ENCODE results near the gene MLF1.

The MLF1 gene

GRCh38 chr3:158590223-158590622, 19.2 kb downstream of the MLF1 start:
- DNase-seq: no peak

- DNase-seq: no peak
Measured at GRCh38 chr3:158600787-158601186, 29.8 kb downstream of the MLF1 start.

DNA sequence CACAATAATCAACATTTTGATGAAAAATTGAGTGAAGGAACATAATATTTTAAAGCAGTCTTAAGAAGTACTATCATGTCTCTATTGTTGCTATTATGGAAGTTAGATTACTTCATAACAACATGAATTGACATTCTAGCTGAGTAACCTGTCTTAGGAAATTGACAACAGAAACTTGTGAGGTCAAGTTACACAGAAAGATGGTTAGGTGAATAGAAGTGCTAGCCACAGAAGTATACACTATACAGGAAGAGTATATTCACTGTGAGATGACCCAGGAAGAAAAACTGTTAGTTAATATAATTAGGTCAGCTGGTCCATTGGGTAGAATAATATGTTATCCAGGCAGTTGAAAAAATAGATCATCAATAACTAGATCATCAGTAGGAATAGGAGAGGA, 31.2 kb downstream of the MLF1 start:
- DNase-seq: no peak

DNA sequence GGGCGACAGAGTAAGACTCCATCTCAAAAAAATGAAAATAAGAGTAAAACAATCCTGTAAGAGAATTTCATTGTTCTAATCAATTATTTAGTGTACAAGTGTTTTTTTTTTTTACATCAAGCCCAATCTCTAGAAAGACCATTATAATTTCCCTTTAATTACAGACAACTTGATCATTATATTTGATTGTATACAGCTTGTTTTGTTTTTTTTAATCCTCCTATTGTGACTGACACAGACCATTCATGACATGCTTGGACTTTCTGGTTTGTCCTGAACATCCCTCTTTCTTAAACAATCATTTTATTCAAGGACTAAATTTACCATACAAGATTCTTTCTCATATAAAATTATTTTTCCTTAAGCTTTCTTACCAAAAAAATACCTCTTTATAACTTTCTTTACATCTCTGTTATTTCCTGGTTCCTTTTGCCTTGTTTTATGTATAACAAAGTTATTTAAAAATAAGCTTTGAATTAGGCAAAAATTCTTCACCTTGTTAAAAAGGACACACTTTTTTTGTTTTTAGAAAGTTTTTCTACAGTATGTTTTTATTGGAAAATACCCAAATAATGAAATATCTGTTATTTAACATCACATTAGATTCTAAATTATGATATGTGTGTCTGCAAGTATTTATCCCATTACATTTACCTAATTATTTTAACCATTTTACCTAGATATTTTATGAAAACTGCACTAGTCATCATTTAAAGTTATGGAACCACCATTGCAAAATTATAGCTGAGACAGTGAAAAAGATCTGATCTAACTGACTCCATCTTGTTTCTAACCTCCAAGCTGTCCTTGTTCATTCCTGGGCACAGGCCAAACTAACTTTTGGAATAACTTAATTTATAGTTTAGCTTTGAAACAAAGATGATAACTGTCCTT, 47.2 kb downstream of the MLF1 start:
- DNase-seq: no peak

- DNase-seq: no peak
Measured at GRCh38 chr3:158625881-158626280, 54.9 kb downstream of the MLF1 start.

DNA sequence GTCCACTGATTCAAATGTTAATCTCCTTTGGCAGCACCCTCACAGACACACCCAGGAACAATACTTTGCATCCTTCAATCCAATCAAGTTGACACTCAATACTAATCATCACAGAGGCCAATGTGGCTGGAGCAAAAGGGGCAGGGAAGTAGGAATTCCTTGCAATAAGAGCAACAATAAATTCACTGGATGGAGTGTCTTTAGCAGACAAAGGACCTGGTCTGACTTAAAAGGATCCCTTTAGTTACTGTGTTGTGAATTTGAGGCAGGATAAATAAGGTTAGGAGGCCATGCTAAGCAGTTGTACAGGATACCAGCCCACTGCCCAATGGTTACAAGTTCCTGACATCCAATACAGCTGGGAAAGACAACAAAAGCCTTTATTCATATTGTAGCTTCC, 61.0 kb downstream of the MLF1 start:
- DNase-seq: no peak

DNA sequence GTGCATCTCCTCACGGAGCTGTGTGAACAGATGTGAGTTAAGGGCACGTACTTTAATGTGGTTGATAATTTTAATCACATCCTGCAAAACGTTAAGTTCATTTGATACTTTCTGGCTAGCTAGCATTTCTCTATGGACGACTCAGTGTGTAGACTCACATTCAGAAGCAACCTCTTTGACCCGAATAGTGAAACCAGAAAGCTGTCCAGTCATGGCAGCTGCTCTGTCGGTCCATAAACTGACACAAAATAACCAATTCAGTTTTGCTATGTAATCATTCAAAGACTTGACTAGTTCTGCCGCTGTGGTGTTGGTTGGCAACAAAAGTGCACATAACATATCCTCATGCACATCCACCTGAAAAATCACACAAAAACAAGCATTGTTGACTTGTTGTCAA, 69.7 kb downstream of the MLF1 start:
- DNase-seq: no peak

DNA sequence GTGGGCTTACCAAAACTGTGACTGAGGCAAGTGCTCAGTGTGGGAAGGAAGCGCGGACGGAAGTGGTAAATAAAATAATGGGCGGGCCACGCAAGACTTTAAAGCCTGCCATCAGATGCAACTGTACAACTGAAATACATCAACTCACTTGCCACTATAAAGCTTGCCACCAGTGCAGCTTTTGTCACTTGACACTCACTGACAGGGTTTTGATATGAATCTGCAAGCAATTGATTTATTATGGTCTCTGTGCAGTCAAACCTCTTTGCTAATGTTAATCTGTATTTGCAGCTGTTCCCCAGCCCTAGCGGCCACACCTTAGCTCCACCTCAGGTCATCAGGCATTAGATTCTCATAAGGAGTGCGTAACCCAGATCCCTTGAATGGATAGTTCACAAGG, 71.0 kb downstream of the MLF1 start:
- DNase-seq: no peak

GRCh38 chr3:158642474-158643210, 71.6 kb downstream of the MLF1 start:
- DNase-seq: no peak

GRCh38 chr3:158644345-158644908, 73.4 kb downstream of the MLF1 start, which contains the start of gene GFM1:
GFM1 (plus strand) TSS chr3:158644527; CDS start chr3:158644635, 108 bp downstream.
- DNase-seq: peak; percentile 93

DNA sequence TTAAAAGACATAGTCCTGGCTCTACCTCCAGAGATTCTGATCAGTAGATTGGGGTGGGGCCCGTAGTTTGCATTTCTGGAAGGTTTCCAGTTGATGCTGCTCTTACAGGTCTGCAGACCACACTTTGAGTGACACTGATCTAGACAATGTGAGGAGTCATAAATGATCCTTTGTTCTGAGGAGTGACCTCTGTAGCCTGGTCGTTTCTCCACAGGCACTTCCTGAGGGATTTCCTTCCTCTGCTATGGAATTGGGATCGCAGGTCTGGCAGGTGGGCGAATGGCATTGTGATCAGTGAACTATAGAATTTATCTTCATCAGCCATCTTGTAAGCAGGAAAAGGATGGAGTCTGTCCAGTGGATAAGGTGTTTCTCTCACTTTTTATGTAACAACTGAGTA, 78.8 kb downstream of the MLF1 start:
- no peak for DNase-seq

- DNase-seq: no peak
Measured at GRCh38 chr3:158651192-158651591, 80.2 kb downstream of the MLF1 start.

DNA sequence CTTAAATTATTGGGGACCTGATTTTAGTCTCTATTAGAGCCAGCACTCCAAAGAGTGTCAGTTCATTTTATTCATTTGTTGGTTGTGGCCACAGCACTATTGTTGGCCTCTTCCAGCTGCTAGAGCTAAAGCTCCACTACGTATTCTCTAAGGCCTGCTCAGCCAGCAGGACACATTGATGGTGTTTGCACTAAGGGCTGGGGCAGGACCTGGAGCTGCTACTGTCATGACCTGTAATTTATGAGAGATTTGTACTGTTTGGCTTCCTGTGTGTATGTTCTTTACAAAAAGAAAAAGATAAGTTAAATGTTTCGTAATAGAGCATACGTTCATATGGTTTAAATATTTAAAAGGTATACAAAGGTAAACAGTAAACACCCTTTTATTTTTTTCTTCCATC, 81.5 kb downstream of the MLF1 start:
- no peak for DNase-seq

All from midbrain (tissue), 1 donor.